DND-41 (cell line): ENCODE data around the gene ZNF540.

Source experiments
- ATAC-seq: fragments of 200-7000 bp; cut with Tn5 transposase; 3 replicates; pipeline ENCODE4 v1.9.1; 2021; ENCODE audit warnings: low read depth; ENCODE audit not compliant: insufficient read depth
- DNase-seq: peaks from one replicate; pipeline ENCODE4 v3.0.0-alpha.2; 2020
- H2AFZ ChIP-seq: 2 replicates; pipeline ENCODE4 v1.6.0; 2012; ENCODE audit warnings: low read depth, low read length
- H3K27ac ChIP-seq: 2 replicates; pipeline ENCODE4 v1.5.1; 2012; ENCODE audit warnings: low read length, inconsistent platforms
- H3K27me3 ChIP-seq: fragments of 200-600 bp; sonication (generic); 2 replicates; pipeline ENCODE4 v1.6.0; 2012; ENCODE audit warnings: low read length, mild to moderate bottlenecking, inconsistent platforms; ENCODE audit not compliant: insufficient read depth, poor library complexity
- H3K36me3 ChIP-seq: 2 replicates; pipeline ENCODE4 v1.5.1; 2012; ENCODE audit warnings: low read length, inconsistent platforms; ENCODE audit not compliant: insufficient read depth
- H3K4me1 ChIP-seq: 2 replicates; pipeline ENCODE4 v1.5.1; 2012; ENCODE audit warnings: mild to moderate bottlenecking, low read length; ENCODE audit not compliant: insufficient read depth
- H3K4me2 ChIP-seq: 2 replicates; pipeline ENCODE4 v1.6.0; 2012; ENCODE audit warnings: mild to moderate bottlenecking, moderate library complexity, low read length, inconsistent platforms; ENCODE audit not compliant: insufficient read depth
- H3K4me3 ChIP-seq, 2 experiments: fragments of 200-600 bp in 1 of 2; shearing (Covaris generic) in 1 of 2; 2 replicates each; pipeline ENCODE4 v1.5.1; 2012 to 2016; ENCODE audit warnings: inconsistent platforms in 2 of 2, low read length in 2 of 2, mild to moderate bottlenecking in 2 of 2, low read depth in 1 of 2, moderate library complexity in 1 of 2
- H3K79me2 ChIP-seq: 2 replicates; pipeline ENCODE4 v1.6.0; 2012; ENCODE audit warnings: low read length, inconsistent platforms; ENCODE audit not compliant: insufficient read depth
- H3K9ac ChIP-seq: 2 replicates; pipeline ENCODE4 v1.6.0; 2012; ENCODE audit warnings: low read depth, mild to moderate bottlenecking, inconsistent platforms, low read length, moderate library complexity
- H3K9me3 ChIP-seq: 2 replicates; pipeline ENCODE4 v1.5.1; 2012; ENCODE audit warnings: low read length, moderate library complexity, mild to moderate bottlenecking, inconsistent platforms; ENCODE audit not compliant: insufficient read depth, severe bottlenecking
- H4K20me1 ChIP-seq: 2 replicates; pipeline ENCODE4 v1.6.0; 2012; ENCODE audit warnings: low read length; ENCODE audit not compliant: insufficient read depth
- CTCF ChIP-seq: IDR thresholded peaks from 2 replicates; pipeline ENCODE4 v1.5.1; 2012; ENCODE audit warnings: borderline replicate concordance, low read length, moderate library complexity, mild to moderate bottlenecking; ENCODE audit not compliant: poor library complexity, severe bottlenecking; ENCODE audit errors: extremely low read depth
- EZH2 ChIP-seq: IDR thresholded peaks from 3 replicates; pipeline ENCODE4 v1.6.1; 2012; ENCODE audit warnings: borderline replicate concordance, low read depth, mild to moderate bottlenecking, moderate library complexity, low read length, inconsistent platforms; ENCODE audit not compliant: severe bottlenecking

Gene ZNF540

GRCh38 chr19:37594304-37594981, at the start of gene ZNF540, which contains the start of gene ZNF571:
Gene ZNF540, plus strand, starts transcription at chr19:37594876. Its CDS starts 3,572 bp downstream, at chr19:37598448.
Gene ZNF571, minus strand, starts transcription at chr19:37594792. Its CDS starts 8,116 bp downstream, at chr19:37586676.
- H3K4me3 ChIP-seq, result peak within 1 kb of the TSS; percentile 82 to 93
- no peaks in the 10 kb centered on the region for H4K20me1 ChIP-seq
- no peaks in the 10 kb centered on the region for H3K27me3 ChIP-seq
- DNase-seq (peak; percentile 90), ATAC-seq (peak; percentile 99)
- H3K9me3 ChIP-seq, result peaks cover 6% of the 10 kb centered on the region
- no peak for TF ChIP-seq CTCF
- peak within 1 kb of the TSS; percentile 73 for H3K27ac ChIP-seq
- H3K79me2 ChIP-seq, result peaks cover 21% of the 10 kb centered on the region
- peak within 1 kb of the TSS; percentile 96 for H3K4me2 ChIP-seq
- H2AFZ ChIP-seq, result peak within 1 kb of the TSS; percentile 98
- H3K36me3 ChIP-seq, result peaks cover 11% of the 10 kb centered on the region; the same call in 1 of the 2 replicates
- H3K9ac ChIP-seq, result peak within 1 kb of the TSS; percentile 61
- peaks cover 24% of the 10 kb centered on the region for H3K4me1 ChIP-seq

GRCh38 chr19:37551129-37551993, 43.3 kb upstream of the ZNF540 start:
- Histone ChIP-seq H3K9ac (no peak overlapping the region), H3K4me1 (no peaks in the 10 kb centered on the region), H3K4me2 (no peak overlapping the region), H3K27ac (no peak overlapping the region), H2AFZ (no peak overlapping the region), H3K79me2 (no peaks in the 10 kb centered on the region), H3K9me3 (peaks cover 69% of the 10 kb centered on the region), H3K36me3 (no peaks in the 10 kb centered on the region), H4K20me1 (no peaks in the 10 kb centered on the region), H3K27me3 (no peaks in the 10 kb centered on the region), H3K4me3 (no peak overlapping the region)
- TF ChIP-seq CTCF (peak; percentile 15), EZH2 (no peak)
- no peak for DNase-seq
- no peak for ATAC-seq

GRCh38 chr19:37563518-37563917, 31.2 kb upstream of the ZNF540 start:
- H3K4me3 ChIP-seq, result no peak overlapping the region
- no peak overlapping the region for H3K4me2 ChIP-seq
- H3K9ac ChIP-seq, result no peak overlapping the region
- TF ChIP-seq CTCF (no peak), EZH2 (no peak)
- H3K4me1 ChIP-seq, result no peaks in the 10 kb centered on the region
- peaks cover 78% of the 10 kb centered on the region for H3K9me3 ChIP-seq
- no peaks in the 10 kb centered on the region for H4K20me1 ChIP-seq
- ATAC-seq, result no peak
- no peak overlapping the region for H3K27ac ChIP-seq
- peaks cover 40% of the 10 kb centered on the region for H3K36me3 ChIP-seq
- DNase-seq, result no peak
- H2AFZ ChIP-seq, result no peak overlapping the region
- H3K79me2 ChIP-seq, result no peaks in the 10 kb centered on the region
- H3K27me3 ChIP-seq, result no peaks in the 10 kb centered on the region
